ENCODE measurements around the gene NAV3.

DNA sequence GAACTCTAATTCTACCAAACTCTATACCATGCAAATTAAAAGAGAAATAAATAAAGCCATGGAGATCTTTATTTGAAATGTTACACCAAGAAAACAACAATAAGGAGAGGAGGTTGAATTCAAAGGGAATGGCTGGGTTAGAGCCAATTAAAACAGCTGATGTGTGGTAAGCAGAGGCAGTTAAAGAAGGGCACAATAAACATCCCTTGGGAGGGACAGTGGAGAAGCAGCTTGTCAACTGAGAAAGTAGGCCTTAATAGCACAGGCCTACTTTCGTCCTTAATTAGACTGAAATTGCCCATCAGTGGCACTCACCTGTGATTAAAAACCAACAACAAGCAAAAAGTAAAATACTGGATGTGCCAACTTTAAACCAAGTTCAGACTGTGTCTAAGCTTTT is 16.3 kb upstream of the NAV3 start:
- TF ChIP-seq POLR2A (IDR thresholded peaks at IDR 0.05; ENCODE audit: low read depth, low read length) (no peak), SPI1 (IDR thresholded peaks at IDR 0.05; ENCODE audit: low read depth, low read length) (no peak), TAF1 (IDR thresholded peaks at IDR 0.05; ENCODE audit: low read depth, low read length) (no peak), POLR2AphosphoS5 (IDR thresholded peaks at IDR 0.05; ENCODE audit: low read depth, low read length) (no peak), POU2F2 (IDR thresholded peaks at IDR 0.05; ENCODE audit: low read depth, low read length) (no peak), PAX5 (IDR thresholded peaks at IDR 0.05; ENCODE audit: insufficient read depth, low read length, severe bottlenecking) (no peak)
